Keratinocyte (primary cell): Measurements from ENCODE around the gene WFDC8. TPM values are rescaled to one million over a fixed set of nuclear protein-coding genes. Genes with fewer than 3 reads are reported as not detected.
A peak's percentile ranks its signal among the peaks of the same experiment; 100 is the strongest.

Experiments used
- DNase-seq: peaks from one replicate; pipeline ENCODE4 v3.0.0-alpha.2; 2011; ENCODE audit warnings: low read depth, missing footprints, low spot score
- FAIRE-seq: peaks from 2 replicates; lab custom pipeline; 2011; peaks lifted over from hg19 to GRCh38; lab: Jason Lieb, UNC
- H2AFZ ChIP-seq: 2 replicates; pipeline ENCODE4 v1.6.0; 2012; ENCODE audit warnings: low read length, control low read depth, inconsistent platforms; ENCODE audit not compliant: control insufficient read depth
- H3K27ac ChIP-seq: 2 replicates; pipeline ENCODE4 v1.5.1; 2011; ENCODE audit warnings: low read length; ENCODE audit not compliant: control insufficient read depth, insufficient read depth
- H3K27me3 ChIP-seq: 3 replicates; pipeline ENCODE4 v1.6.0; 2011; ENCODE audit warnings: low read length; ENCODE audit not compliant: control insufficient read depth, insufficient read depth; ENCODE audit errors: extremely low read depth
- H3K36me3 ChIP-seq, 2 experiments: 2 replicates in 1 of 2; 3 replicates in 1 of 2; pipeline ENCODE4 v1.5.1; 2011; ENCODE audit warnings: low read length in 2 of 2, mild to moderate bottlenecking in 1 of 2; ENCODE audit not compliant: control insufficient read depth in 2 of 2, insufficient read depth in 2 of 2; ENCODE audit errors: extremely low read depth in 1 of 2
- H3K4me1 ChIP-seq: 3 replicates; pipeline ENCODE4 v1.5.1; 2011; ENCODE audit warnings: low read length; ENCODE audit not compliant: control insufficient read depth, insufficient read depth; ENCODE audit errors: extremely low read depth
- H3K4me2 ChIP-seq: 3 replicates; pipeline ENCODE4 v1.6.0; 2011; ENCODE audit warnings: low read depth, low read length; ENCODE audit not compliant: control insufficient read depth, insufficient read depth; ENCODE audit errors: extremely low read depth
- H3K4me3 ChIP-seq, 3 experiments: fragments of 200-600 bp in 1 of 3; sonication (generic) in 1 of 3; 2 replicates in 2 of 3; 3 replicates in 1 of 3; pipeline ENCODE4 v1.5.1; 2011 to 2016; ENCODE audit warnings: low read length in 3 of 3, mild to moderate bottlenecking in 3 of 3, control low read depth in 2 of 3, inconsistent platforms in 1 of 3, low read depth in 1 of 3, mixed read lengths in 1 of 3, mixed run types in 1 of 3, moderate library complexity in 1 of 3; ENCODE audit not compliant: control insufficient read depth in 2 of 3, insufficient read depth in 2 of 3; ENCODE audit errors: extremely low read depth in 1 of 3
- H3K79me2 ChIP-seq: 2 replicates; pipeline ENCODE4 v1.6.0; 2012; ENCODE audit warnings: low read length; ENCODE audit not compliant: control insufficient read depth, insufficient read depth
- H3K9ac ChIP-seq: 3 replicates; pipeline ENCODE4 v1.6.0; 2011; ENCODE audit warnings: low read length; ENCODE audit not compliant: control insufficient read depth, insufficient read depth; ENCODE audit errors: extremely low read depth
- H3K9me1 ChIP-seq: 3 replicates; pipeline ENCODE4 v1.6.0; 2011; ENCODE audit warnings: low read length; ENCODE audit not compliant: control insufficient read depth, insufficient read depth; ENCODE audit errors: extremely low read depth
- H3K9me3 ChIP-seq: 2 replicates; pipeline ENCODE4 v1.5.1; 2012; ENCODE audit warnings: low read depth, low read length; ENCODE audit not compliant: control insufficient read depth
- H4K20me1 ChIP-seq: 3 replicates; pipeline ENCODE4 v1.6.0; 2011; ENCODE audit warnings: low read length; ENCODE audit not compliant: control insufficient read depth, insufficient read depth; ENCODE audit errors: extremely low read depth
- CTCF ChIP-seq, 3 experiments: IDR thresholded peaks in 1 of 3; conservative IDR thresholded peaks in 1 of 3; optimal IDR thresholded peaks in 1 of 3; 2 replicates in 2 of 3; 3 replicates in 1 of 3; pipeline versions ENCODE3 to v1.5.1; 2011; ENCODE audit warnings: low read length in 3 of 3, mild to moderate bottlenecking in 3 of 3, moderate library complexity in 2 of 3, control low read depth in 1 of 3, inconsistent platforms in 1 of 3; ENCODE audit not compliant: insufficient read depth in 2 of 3; ENCODE audit errors: extremely low read depth in 1 of 3
- EZH2 ChIP-seq: IDR thresholded peaks from one replicate; pipeline ENCODE4 v1.6.1; 2012; ENCODE audit warnings: inconsistent platforms, mild to moderate bottlenecking, low read length, moderate library complexity
- dilution Hi-C: fragments of 300-500 bp; cut with MboI; formaldehyde crosslinking; loops from one replicate; pipeline ENCODE4 v1.7.0; 2020; ENCODE audit warnings: low sequenced_read_pairs; ENCODE audit not compliant: extremely low pct_ligation_motif_present
- polyA plus RNA-seq, 5 experiments: library from polyadenylated mRNA; depleted of rRNA in 3 of 5; stranded (reverse) in 3 of 5; stranded (forward) in 1 of 5; unstranded in 1 of 5; fragments of >200 nt; gene quantifications; 1 replicate in 1 of 5; 2 replicates in 3 of 5; 3 replicates in 1 of 5; pipeline versions ENCODE4 v1.2.1 to v1.2.3, GENCODE V29; 2011 to 2012; ENCODE audit warnings: missing spikeins in 2 of 5, low read depth in 1 of 5, low replicate concordance in 1 of 5

Gene WFDC8
- polyA plus RNA-seq, 1 donor (not counting 4 experiments of a cell fraction or from before 2014, with no cell fraction given), result not detected

- Histone ChIP-seq H3K27me3 (no peaks in the 10 kb centered on the region), H3K4me1 (peaks cover 17% of the 10 kb centered on the region), H3K27ac (no peak overlapping the region), H3K9ac (no peak overlapping the region), H3K4me3 (no peak overlapping the region), H3K4me2 (no peak overlapping the region), H3K36me3 (no peaks in the 10 kb centered on the region), H4K20me1 (no peaks in the 10 kb centered on the region), H2AFZ (no peak overlapping the region), H3K79me2 (no peaks in the 10 kb centered on the region), H3K9me1 (no peaks in the 10 kb centered on the region), H3K9me3 (peaks cover 3% of the 10 kb centered on the region)
- DNase-seq (no peak), FAIRE-seq (no peak)
- no peak for TF ChIP-seq CTCF (optimal IDR thresholded peaks at IDR 0.05 in 1 of 3, IDR thresholded peaks at IDR 0.05 in 1 of 3, conservative IDR thresholded peaks at IDR 0.05 in 1 of 3; ENCODE audit: extremely low read depth in 1 of 3, insufficient read depth in 2 of 3, low read length in 3 of 3)
- TF ChIP-seq EZH2, result no peak
- dilution Hi-C loops, result no loop called here
Observed at GRCh38 chr20:45612314-45612713, 33.2 kb upstream of the WFDC8 start.

GRCh38 chr20:45611054-45611453 lies 32.0 kb upstream of the WFDC8 start:
- Histone ChIP-seq H3K4me3 (peak overlapping the region in 1 of 3 experiments; percentile 23), H3K36me3 (no peaks in the 10 kb centered on the region), H3K4me2 (peak overlapping the region; percentile 75), H3K9me1 (no peaks in the 10 kb centered on the region), H3K9ac (no peak overlapping the region), H4K20me1 (no peaks in the 10 kb centered on the region), H3K27ac (peak overlapping the region; percentile 26), H3K27me3 (no peaks in the 10 kb centered on the region), H3K9me3 (peaks cover 6% of the 10 kb centered on the region), H3K4me1 (peaks cover 19% of the 10 kb centered on the region), H2AFZ (peak overlapping the region; percentile 56), H3K79me2 (no peaks in the 10 kb centered on the region)
- DNase-seq (peak; percentile 26), FAIRE-seq (peak; percentile 81)
- dilution Hi-C loops, result no loop called here
- TF ChIP-seq CTCF (optimal IDR thresholded peaks at IDR 0.05 in 1 of 3, IDR thresholded peaks at IDR 0.05 in 1 of 3, conservative IDR thresholded peaks at IDR 0.05 in 1 of 3; ENCODE audit: extremely low read depth in 1 of 3, insufficient read depth in 2 of 3, low read length in 3 of 3) (no peak), EZH2 (no peak)
